ENCODE results near the gene GRP.

GRP gene

DNA sequence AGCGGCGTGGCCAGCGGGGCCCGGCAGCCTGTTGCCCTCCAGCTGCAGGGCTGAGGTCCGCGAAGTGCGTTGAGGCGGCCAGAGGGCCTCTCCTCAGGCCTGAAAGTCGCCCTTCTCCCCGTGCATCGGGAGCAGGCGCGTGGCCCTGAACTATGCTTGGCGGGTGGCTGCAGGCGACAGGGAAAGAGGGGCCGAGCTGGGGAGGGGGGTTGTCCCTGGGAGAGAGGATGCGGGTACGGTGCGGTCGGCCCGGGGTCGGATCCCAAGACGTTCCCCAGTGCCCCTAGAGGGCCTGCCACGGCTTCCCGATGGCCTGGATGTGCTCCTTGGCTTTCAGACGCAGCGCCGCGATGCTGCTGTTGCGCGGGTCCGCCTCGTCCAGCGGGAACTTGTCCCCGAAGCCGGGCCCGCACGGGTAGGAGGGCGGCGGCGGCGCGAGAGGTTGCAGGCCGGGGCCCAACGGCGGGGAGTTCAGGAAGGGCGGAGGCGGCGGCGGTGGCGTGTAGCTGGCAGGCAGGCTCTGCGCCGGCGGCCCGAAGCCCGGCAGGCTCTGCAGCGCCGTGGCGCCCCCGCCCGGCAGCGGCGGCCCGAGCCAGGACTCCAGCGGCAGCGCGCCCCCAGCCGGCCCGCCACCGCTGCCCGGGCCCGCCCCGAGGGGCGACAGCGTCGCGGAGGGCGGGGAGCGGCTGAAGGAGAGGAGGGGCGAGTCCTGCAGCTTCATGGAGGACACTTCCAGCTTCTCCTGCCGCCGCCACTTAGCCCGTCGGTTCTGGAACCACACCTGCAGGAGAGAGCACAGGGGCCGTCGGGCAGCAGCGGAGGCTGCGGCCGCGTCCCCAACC is 49.0 kb downstream of the GRP start:
- peak; percentile 71 for ATAC-seq
- TF ChIP-seq ZNF8 (CRISPR knock-in tag; IDR thresholded peaks at IDR 0.05), result no peak

DNA sequence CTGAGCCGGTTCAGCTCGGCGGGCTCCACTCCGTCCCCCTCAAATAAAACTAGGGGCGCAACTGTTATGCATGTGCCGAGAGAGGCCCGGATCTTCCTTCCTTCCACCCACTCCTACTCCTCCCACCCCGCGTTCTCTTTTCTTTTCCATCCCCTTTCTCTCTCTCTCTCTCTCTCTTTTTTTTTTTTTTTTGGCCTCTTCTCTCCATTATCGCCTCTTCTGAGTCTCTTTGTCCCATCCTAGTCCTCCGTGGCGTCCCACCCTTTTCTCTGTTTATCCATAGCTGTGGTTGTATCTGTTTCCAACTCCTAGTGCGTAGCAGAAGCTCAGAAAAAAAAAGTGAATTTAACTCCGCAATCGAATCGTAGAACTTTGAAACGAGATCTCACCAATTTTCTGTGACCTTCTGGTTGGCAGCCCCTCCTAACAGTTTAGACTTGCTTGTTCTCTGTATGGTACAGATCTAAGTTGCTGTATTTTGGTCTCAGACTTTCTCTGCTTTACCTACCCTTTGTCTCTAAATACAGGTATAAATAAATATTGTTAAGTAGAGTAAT is 49.7 kb downstream of the GRP start:
- no peak for ATAC-seq
- TF ChIP-seq POU6F1 (CRISPR knock-in tag; IDR thresholded peaks at IDR 0.05; ENCODE audit: borderline replicate concordance, low read depth) (no peak), BACH2 (CRISPR knock-in tag; IDR thresholded peaks at IDR 0.05; ENCODE audit: borderline replicate concordance) (no peak), ZNF565 (CRISPR knock-in tag; conservative IDR thresholded peaks at IDR 0.05; ENCODE audit: low read depth) (no peak), ZNF8 (CRISPR knock-in tag; IDR thresholded peaks at IDR 0.05) (no peak), ARNTL (CRISPR knock-in tag; IDR thresholded peaks at IDR 0.05; ENCODE audit: borderline replicate concordance, low read depth) (no peak), TSHZ2 (CRISPR knock-in tag; IDR thresholded peaks at IDR 0.05) (no peak), OSR1 (CRISPR knock-in tag; IDR thresholded peaks at IDR 0.05) (no peak), RARB (CRISPR knock-in tag; IDR thresholded peaks at IDR 0.05) (no peak), TCF4 (CRISPR knock-in tag; IDR thresholded peaks at IDR 0.05; ENCODE audit: borderline replicate concordance) (no peak), GLIS3 (CRISPR knock-in tag; IDR thresholded peaks at IDR 0.05) (no peak), ISL1 (CRISPR knock-in tag; IDR thresholded peaks at IDR 0.05) (no peak)
- TF ChIP-seq, protein P1, sequence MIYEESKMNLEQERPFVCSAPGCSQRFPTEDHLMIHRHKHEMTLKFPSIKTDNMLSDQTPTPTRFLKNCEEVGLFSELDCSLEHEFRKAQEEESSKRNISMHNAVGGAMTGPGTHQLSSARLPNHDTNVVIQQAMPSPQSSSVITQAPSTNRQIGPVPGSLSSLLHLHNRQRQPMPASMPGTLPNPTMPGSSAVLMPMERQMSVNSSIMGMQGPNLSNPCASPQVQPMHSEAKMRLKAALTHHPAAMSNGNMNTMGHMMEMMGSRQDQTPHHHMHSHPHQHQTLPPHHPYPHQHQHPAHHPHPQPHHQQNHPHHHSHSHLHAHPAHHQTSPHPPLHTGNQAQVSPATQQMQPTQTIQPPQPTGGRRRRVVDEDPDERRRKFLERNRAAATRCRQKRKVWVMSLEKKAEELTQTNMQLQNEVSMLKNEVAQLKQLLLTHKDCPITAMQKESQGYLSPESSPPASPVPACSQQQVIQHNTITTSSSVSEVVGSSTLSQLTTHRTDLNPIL (CRISPR knock-in tag; IDR thresholded peaks at IDR 0.05; ENCODE audit: low read depth), result no peak
- TF ChIP-seq, protein P2, sequence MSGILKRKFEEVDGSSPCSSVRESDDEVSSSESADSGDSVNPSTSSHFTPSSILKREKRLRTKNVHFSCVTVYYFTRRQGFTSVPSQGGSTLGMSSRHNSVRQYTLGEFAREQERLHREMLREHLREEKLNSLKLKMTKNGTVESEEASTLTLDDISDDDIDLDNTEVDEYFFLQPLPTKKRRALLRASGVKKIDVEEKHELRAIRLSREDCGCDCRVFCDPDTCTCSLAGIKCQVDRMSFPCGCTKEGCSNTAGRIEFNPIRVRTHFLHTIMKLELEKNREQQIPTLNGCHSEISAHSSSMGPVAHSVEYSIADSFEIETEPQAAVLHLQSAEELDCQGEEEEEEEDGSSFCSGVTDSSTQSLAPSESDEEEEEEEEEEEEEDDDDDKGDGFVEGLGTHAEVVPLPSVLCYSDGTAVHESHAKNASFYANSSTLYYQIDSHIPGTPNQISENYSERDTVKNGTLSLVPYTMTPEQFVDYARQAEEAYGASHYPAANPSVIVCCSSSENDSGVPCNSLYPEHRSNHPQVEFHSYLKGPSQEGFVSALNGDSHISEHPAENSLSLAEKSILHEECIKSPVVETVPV (CRISPR knock-in tag; IDR thresholded peaks at IDR 0.05), result no peak

DNA sequence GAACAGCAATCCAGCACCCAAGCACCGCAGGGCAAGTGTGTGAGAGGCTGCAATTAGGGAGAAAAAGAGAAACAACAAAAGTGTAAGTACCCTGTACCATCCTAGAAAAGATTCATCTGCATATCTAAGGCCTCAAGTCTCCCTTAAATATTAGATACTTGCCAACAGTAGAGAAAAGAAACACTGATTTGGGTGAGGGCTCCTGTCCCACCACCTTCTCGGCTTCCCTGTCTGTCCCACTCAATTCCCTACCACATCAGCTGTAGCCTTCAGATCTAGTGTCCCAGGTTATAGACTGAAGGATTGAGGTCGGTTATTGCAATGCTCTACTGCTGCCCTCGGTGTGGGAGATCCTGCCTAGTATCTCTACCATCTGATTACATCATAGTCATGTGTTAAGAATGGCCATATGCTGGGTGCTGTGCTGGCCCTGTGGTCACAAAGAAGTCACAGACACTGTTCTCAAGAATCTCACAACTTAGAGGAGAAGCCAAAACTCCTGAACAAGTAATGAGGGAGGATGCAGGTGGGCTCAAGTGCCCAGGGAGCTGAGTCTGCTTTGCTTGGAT is 50.8 kb downstream of the GRP start:
- TF ChIP-seq, protein P2 (CRISPR knock-in tag; IDR thresholded peaks at IDR 0.05), result no peak
- TF ChIP-seq PPARA (CRISPR knock-in tag; IDR thresholded peaks at IDR 0.05; ENCODE audit: borderline replicate concordance), result no peak
- TF ChIP-seq OSR1 (CRISPR knock-in tag; IDR thresholded peaks at IDR 0.05), result no peak
- no peak for TF ChIP-seq TOX (CRISPR knock-in tag; IDR thresholded peaks at IDR 0.05; ENCODE audit: borderline replicate concordance)
- no peak for TF ChIP-seq ZFP30 (CRISPR knock-in tag; IDR thresholded peaks at IDR 0.05)
- no peak for TF ChIP-seq ESRRG (CRISPR knock-in tag; IDR thresholded peaks at IDR 0.05)
- no peak for TF ChIP-seq ARNTL (CRISPR knock-in tag; IDR thresholded peaks at IDR 0.05; ENCODE audit: borderline replicate concordance, low read depth)
- TF ChIP-seq, protein P1 (CRISPR knock-in tag; IDR thresholded peaks at IDR 0.05; ENCODE audit: low read depth), result no peak
- TF ChIP-seq PATZ1 (CRISPR knock-in tag; IDR thresholded peaks at IDR 0.05; ENCODE audit: borderline replicate concordance), result no peak
- TF ChIP-seq ZNF8 (CRISPR knock-in tag; IDR thresholded peaks at IDR 0.05), result no peak
- TF ChIP-seq SNAI2 (CRISPR knock-in tag; IDR thresholded peaks at IDR 0.05), result no peak
- no peak for TF ChIP-seq POU6F1 (CRISPR knock-in tag; IDR thresholded peaks at IDR 0.05; ENCODE audit: borderline replicate concordance, low read depth)
- TF ChIP-seq RARB (CRISPR knock-in tag; IDR thresholded peaks at IDR 0.05), result no peak
- no peak for TF ChIP-seq GLIS3 (CRISPR knock-in tag; IDR thresholded peaks at IDR 0.05)
- TF ChIP-seq TCF4 (CRISPR knock-in tag; IDR thresholded peaks at IDR 0.05; ENCODE audit: borderline replicate concordance), result no peak
- ATAC-seq, result no peak
